T-helper 9 cell (primary cell): ENCODE results near the gene PXT1.
"Not testable (repeated sequence)": the region's sequence is repeated elsewhere in the genome, so short reads cannot be mapped to it uniquely, and the experiment has no call there.

Experiments used
- DNase-seq: peaks from one replicate; pipeline ENCODE4 v3.0.0-alpha.2; 2020

PXT1 gene

DNA sequence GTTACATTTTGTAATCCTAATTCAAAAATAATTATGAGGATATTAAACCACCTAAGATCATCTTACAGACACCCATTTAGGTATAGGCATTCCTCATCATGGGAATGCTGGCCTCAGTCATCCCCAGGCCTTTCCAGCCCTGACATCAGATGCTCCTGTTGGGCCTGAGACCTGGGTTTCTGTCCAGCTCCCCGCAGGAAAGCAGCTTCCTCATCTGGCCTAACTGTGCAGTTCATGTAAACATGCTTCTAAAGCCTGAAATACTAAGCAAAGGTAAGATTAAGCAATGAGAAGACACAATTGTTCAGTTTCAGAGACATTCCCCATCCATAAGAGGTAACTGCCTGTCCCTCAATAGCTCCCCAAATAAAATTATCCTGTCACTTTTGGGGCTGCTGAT lies 74.2 kb downstream of the PXT1 start:
- DNase-seq, result no peak

- no peak for DNase-seq
These were observed 74.9 kb downstream of the PXT1 start for GRCh38 chr6:36367743-36368142.

DNA sequence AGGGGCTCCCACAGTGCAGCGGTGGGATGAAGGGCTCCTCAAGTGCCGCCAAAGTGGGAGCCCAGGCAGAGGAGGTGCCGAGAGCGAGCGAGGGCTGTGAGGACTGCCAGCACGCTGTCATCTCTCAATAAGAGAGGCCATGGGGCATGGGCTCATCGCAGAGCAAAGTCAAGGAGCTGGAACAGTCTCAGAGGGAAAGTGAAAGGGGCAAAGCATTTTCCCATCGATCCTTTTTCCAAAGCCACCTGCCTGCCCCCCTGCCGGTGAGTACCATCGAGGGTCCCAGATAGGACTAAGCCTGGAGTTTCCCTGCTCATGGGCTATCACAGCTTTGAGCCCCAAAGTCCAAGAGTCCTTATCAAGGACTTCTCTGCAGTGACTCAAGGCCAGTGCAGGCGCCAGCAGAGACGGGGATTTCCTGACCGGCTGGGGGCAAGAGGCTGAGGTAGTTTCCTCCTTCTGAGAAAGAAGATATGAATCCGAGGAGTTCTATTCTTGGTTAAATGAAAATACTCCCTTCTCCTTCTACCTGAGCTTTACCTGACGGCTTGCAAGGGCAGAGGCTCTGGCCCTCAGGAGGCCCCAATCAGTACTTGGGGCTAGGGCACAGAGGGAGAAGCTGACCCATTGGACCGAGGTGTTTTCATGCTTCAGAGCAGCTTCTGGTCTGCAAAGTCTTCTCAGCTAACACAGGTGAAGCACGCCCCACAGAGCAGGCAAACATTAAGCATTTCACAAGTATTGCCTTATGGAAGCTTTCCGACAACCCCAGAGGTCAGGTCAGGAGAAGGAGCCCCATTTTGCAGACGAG lies 77.8 kb downstream of the PXT1 start:
- DNase-seq, result no peak

DNA sequence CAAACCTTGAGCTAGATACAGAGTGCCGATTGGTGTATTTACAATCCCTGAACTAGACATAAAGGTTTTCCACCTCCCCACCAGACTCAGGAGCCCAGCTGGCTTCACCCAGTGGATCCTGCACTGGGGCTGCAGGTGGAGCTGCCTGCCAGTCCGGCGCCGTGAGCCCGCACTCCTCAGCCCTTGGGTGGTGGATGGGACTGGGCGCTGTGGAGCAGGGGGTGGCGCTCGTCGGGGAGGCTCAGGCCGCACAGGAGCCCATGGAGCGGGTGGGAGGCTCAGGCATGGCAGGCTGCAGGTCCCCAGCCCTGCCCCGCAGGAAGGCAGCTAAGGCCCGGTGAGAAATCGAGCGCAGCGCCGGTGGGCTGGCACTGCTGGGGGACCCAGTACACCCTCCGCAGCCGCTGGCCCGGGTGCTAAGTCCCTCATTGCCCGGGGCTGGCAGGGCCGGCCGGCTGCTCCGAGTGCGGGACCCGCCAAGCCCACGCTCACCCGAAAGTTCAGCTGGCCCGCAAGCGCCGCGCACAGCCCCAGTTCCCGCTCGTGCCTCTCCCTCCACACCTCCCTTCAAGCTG lies 78.5 kb downstream of the PXT1 start:
- not testable (repeated sequence) for DNase-seq

GRCh38 chr6:36363371-36363752 lies 79.3 kb downstream of the PXT1 start:
- DNase-seq, result not testable (repeated sequence)

DNA sequence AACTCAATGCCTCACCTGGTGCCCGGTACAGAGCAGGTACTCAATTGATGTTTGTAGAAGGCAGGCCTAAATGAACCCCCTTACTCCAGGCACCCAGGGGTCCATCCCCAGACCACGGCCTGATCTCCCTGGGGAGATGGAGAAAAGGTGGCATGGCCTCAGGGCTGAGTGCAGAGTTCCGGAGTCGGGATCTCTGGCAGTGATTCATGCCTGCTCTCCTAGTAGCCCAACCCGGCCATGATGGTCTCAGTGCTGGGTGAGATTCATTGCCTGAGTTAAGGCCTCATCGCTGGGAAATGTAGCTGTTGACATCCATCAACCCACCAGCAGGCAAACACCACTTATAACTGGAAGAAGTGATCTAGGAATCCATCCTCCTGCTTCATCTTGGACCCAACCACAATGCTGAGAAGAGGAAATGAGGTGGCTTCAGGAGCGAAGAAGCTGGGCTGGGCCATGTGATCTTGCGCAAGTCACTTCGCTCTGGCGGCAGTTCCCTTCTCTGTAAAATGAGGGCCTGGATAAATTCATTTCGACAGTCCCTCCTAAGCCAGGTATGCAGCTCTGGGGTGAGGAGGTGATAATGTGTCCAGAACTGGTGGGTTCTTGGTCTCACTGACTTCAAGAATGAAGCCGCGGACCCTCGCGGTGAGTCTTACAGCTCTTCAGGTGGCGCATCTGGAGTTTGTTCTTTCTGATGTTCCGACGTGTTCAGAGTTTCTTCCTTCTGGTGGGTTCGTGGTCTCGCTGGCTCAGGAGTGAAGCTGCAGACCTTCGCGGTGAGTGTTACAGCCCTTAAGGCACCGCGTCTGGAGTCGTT lies 79.9 kb downstream of the PXT1 start:
- no peak for DNase-seq

- no peak for DNase-seq
These were observed 81.6 kb downstream of the PXT1 start for GRCh38 chr6:36361071-36361470.

- DNase-seq, result peak; percentile 55
These were observed 82.2 kb downstream of the PXT1 start for GRCh38 chr6:36360241-36361054.

DNA sequence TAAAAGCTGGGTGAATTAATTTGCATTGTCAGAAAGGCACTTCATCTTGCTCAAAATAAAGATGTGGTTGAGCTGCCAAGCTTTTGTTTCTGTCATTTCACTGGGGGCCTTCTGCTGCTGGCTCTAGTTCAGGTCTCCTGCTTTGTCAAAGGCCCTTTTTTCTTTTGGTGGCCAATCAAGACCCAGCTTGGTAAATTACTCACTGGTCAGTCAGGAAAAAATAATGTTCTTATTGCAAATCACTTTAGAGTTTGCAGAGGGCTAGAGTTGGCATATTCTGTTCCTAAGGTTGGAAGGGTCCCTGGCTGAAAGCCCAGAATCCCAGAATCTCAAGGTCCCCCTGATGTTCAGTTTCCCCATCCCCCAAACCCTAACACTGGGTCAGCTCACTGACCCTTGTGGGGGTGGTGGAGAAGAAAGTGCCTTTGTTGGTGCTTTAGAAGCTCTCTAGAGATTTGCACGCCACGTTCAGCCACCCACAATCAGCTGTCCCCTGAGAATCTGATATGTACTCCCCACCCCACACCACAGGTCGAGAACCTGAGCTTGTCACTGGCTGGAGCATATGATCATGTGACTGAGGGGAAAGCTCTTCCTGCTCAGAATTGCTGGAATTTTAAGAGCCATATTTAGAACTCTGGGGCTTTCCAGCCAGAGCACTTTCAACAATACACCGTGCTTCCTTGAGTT lies 84.3 kb downstream of the PXT1 start:
- DNase-seq, result no peak

DNA sequence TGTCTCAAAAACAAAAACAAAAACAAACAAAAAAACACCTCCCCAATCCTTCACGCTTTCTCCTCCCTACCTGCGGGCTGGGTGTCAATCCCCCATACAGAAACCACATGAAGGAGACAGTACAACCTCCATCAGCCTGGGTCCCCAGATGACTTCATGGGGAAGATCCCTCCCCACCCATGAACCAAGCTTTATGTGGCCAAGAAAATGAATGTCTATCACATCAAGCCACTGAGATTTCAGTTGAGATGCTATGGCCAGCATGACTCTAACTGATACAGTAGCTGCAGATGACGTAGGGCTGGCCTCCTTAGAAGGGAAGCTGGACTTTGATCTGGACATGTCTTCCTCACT lies 84.8 kb downstream of the PXT1 start:
- DNase-seq, result no peak

GRCh38 chr6:36355819-36356218 lies 86.8 kb downstream of the PXT1 start:
- DNase-seq, result no peak

DNA sequence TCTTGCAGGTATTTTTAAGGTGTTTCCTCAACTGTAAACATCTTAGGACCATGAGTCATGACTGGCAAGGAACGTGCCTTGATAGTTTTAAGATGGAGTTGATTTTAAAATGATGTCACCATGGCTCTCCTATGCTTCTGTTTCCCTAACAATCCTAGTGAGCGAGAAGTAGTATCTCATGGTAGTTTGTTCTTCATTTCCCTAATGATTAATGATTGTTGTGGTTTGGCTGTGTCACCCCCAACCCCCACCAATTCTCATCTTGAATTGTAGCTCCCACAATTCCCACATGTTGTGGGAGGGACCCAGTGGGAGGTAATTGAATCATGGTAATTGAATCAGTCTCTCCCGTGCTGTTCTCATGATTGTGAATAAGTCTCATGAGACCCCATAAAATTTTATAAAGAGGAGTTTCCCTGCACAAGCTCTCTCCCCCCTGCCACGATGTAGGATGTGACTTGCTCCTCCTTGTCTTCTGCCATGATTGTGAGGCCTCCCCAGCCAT lies 89.2 kb downstream of the PXT1 start:
- DNase-seq, result no peak

DNA sequence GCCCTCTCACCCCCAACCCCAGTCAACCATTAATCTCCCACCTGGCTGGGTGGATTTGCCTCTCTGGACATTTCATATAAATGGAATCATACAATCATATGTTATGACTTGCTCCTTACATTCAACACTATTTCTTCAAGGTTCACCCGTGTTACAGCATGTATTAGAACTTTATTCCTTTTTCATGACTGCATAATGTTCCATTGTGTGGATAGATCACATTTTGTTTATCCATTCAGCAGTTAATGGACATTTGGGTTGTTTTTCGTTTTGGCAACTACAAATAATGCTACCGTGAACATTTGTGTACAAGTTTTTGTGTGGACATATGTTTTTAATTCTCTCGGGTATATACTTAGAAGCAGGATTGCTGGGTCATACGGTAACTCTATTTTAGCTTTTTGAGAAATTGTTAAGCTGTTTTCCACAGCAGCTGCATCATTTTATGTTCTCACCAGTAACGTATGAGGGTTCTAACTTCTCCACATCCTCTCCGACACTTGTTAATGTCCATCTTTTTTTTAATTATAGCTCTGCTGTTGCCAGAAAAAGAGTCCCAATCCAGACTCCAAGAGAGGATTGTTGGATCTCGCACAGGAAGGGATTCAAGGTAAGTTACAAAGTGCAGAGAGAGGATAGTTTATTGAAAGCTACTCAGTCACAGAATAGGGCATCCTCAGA lies 90.0 kb downstream of the PXT1 start:
- no peak for DNase-seq

DNA sequence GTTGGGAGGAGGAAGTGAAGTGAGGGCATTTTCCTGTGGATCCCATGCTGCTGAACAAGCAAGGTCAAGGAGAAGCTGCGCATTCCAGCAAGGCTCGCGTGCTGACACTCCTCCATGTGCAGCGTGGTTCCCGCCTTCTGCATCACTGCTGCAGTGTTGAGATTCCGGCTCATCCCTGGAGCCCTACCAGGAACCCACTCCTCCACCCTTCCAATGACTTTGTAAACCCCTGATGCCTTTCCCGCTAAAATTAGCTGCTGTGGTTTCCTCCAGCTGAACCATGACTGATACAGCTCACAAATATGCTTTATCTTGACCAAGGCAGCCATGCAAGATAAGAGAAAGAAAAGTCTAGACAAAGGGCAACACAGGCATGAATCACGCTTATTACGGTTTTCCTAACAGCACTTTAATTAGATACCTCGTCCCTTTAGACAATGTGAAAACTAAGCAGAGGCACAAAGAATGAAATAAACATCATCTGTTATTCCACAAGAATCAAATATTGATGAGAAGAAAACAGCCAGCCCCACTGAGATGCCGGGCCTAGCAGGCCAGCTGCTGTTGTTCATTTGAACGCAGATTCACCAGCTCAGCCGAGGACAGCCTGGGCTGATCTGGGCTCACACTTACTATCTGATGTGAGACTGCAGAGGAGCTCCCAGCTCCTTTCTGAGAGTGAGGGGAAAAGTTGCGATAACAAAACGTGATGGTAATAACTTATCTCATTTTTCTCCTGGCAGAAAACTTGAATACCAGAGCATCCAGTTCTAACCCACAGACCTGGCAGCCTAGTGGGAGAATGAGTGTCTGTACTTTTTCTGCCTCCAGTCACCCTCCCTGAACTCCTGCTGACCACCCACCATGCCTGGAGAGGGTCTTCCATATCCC lies 91.7 kb downstream of the PXT1 start:
- no peak for DNase-seq

- DNase-seq, result no peak
These were observed 92.6 kb downstream of the PXT1 start for GRCh38 chr6:36350082-36350481.

DNA sequence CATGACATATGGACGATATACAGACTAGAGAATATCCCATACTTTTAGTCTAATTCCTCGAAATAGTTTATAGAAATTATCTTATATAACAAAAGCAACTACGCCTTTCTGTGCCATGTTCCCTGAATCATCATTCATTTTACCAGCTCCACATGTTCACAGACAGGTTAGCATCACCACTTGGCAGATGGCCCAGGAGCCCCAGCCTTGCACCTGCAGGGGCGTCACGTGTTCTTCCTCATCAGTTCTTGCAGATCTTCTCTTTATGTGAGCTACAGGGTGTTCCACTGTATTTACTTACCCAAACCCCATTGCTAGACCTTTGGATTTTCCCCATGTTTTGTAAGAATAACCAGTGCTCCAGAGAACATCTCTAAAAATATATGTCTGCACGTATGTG lies 93.4 kb downstream of the PXT1 start:
- no peak for DNase-seq

DNA sequence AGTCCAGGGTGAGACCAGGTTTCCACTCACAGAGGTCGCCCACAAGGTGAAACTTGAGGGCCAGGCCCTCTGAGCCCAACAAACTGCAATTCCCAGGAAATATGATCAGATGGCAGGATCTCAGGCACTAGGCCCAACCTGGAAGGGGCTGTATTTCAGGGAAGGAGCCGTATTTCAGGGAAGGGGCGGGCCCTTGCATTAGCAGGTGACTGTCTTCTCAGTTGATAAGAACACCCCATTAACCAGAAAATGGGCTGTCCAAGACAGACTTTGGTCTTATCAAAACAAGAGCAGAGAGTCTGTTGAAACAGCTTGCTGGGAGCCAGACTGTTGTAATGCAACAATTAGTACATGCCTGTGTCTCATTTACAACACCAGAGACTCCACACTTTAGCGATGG lies 95.0 kb downstream of the PXT1 start:
- DNase-seq, result no peak

DNA sequence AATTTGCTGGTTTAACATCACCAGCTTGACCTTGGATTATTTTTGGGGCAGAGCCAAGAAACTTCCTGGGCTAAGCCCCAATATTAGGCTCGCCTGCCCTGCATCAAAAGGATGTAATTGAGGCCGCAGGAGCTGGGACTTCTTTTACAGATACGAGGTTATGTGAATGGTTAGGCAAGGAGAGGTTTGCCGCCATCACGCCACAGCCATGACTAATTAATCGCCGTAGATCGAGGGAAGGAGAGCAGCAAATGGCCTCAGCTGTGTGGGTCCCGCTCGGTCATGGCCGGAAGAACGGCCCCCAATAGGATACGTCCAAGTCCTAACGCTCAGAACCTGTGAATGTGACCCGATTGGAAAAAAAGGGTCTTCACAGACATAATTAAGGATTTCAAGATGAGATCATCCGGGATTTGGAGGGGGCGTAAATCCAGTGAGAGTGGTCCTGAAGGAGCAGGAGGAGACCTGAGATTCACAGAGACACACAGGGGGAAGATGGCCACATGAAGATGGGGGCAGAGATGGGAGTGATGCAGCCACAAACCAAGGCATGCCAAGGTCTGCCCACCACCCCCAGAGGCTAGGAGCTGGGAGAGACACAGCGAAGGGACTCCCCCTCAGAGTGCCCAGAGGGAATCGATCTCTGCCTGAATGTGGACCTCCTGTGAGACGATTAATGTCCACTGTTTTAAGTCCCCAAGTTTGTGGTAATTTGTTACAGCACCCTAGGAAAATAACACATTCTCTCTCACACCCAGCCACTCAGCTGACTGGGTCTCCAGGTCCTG lies 96.0 kb downstream of the PXT1 start:
- DNase-seq, result no peak

DNA sequence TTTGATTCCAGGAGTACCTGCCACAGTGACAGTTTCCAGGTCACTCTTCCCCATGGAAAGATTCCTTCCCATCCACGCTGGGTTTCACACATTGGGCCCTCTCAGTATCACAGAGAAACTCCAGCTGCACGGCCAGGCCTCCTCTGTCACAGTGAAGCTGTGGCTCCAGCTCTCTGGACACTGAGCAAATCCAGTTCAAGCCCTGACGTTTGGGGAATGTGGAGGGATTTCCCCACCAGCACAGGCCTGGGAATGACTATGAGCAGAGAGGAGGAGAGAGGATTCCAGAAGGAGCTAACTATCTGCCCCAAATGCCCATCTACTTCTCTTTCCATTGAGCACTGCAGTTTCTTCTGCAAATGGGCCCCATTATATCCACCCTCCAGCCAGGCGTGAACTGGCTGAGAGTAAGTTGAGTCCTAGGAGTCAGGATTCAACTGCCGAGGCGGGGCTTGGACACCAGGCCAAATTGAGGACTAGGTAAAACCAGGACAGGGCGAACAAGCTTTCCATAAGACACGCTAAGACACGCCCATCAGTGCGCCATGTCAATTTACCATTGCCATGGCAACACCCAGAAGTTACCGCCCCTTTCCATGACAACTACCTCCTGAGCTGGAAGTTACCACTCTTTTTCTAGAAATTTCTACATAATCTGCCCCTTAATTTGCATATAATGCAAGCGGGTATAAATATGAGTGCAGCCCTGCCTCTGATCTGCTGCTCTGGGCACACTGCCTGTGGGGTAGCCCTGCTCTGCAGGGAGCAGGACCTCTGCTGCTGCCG lies 96.8 kb downstream of the PXT1 start:
- no peak for DNase-seq
